ENCODE results near the gene SHOC2. TPM values are rescaled to one million over a fixed set of nuclear protein-coding genes. Genes with fewer than 3 reads are reported as not detected.
A peak's percentile ranks its signal among the peaks of the same experiment; 100 is the strongest.

Gene SHOC2
- total RNA-seq, 1 experiment from 2014 or later = 23.7 TPM

GRCh38 chr10:110947061-110947595 is 27.7 kb downstream of the SHOC2 start:
- Mint-ChIP-seq H3K36me3 (ENCODE audit: insufficient read depth in 1 of 3, low read depth in 3 of 3) (peaks cover 2 to 5% (median 5%) of the 10 kb centered on the region in 3 experiments; a peak in 4 of 7 replicates), H3K27me3 (ENCODE audit: low read depth) (no peaks in the 10 kb centered on the region), H3K9me3 (no peaks in the 10 kb centered on the region; a peak in 1 of 5 replicates), H3K27ac (peak overlapping the region in 1 of 3 experiments; percentile 78; a peak in 2 of 7 replicates), H3K4me3 (no peak overlapping the region), H3K4me1 (peaks cover 21 to 29% of the 10 kb centered on the region in 2 experiments)
- Histone ChIP-seq H4K91ac (ENCODE audit: insufficient read length, low read depth, low read length) (no peak overlapping the region), H3K79me1 (ENCODE audit: insufficient read depth, low read depth, low read length, poor library complexity, severe bottlenecking) (no peaks in the 10 kb centered on the region), H3K9me3 (ENCODE audit: control insufficient read depth, low read depth, low read length) (no peaks in the 10 kb centered on the region), H3K4ac (ENCODE audit: low read depth, low read length) (no peak overlapping the region), H3K18ac (ENCODE audit: insufficient read length, low read depth, low read length) (no peak overlapping the region), H4K5ac (ENCODE audit: insufficient read length, low read depth, low read length) (no peak overlapping the region), H2BK120ac (ENCODE audit: low read depth, low read length, poor library complexity, severe bottlenecking) (no peak overlapping the region), H3K9ac (ENCODE audit: extremely low read depth, insufficient read length, low read length) (no peak overlapping the region), H2BK20ac (ENCODE audit: low read depth, low read length, poor library complexity, severe bottlenecking) (no peak overlapping the region), H2BK12ac (ENCODE audit: insufficient read length, low read depth, low read length) (no peak overlapping the region), H3K14ac (ENCODE audit: insufficient read depth, low read length) (no peak overlapping the region), H4K8ac (replicated peaks; ENCODE audit: insufficient read length, low read depth, low read length) (no peak overlapping the region), H3K23me2 (ENCODE audit: insufficient read length, low read depth, low read length, poor library complexity, severe bottlenecking) (no peaks in the 10 kb centered on the region), H2AFZ (ENCODE audit: low read length) (no peak overlapping the region), H2AK5ac (ENCODE audit: insufficient read length, low read length) (no peak overlapping the region), H3K79me2 (ENCODE audit: insufficient read depth, low read length) (no peaks in the 10 kb centered on the region; the same call in 1 of the 2 replicates), H4K20me1 (ENCODE audit: control insufficient read depth, insufficient read depth, insufficient read length) (no peaks in the 10 kb centered on the region), H3K23ac (ENCODE audit: insufficient read length, low read depth, low read length) (no peak overlapping the region), H3K27me3 (ENCODE audit: insufficient read depth, low read length) (no peaks in the 10 kb centered on the region), H3K4me2 (ENCODE audit: insufficient read depth, insufficient read length, low read length) (no peak overlapping the region), H3K27ac (ENCODE audit: insufficient read length, low read depth, low read length) (no peak overlapping the region), H3K56ac (ENCODE audit: insufficient read length, low read depth, low read length) (no peak overlapping the region), H2BK5ac (ENCODE audit: insufficient read length, low read length) (no peak overlapping the region), H2BK15ac (ENCODE audit: low read depth, low read length) (no peak overlapping the region), H3T11ph (ENCODE audit: low read length) (no peak overlapping the region), H3K4me1 (ENCODE audit: insufficient read depth, low read length) (peaks cover 5% of the 10 kb centered on the region)
- no peak for DNase-seq
- TF ChIP-seq CTCF (conservative IDR thresholded peaks at IDR 0.05) = no peak
- no CpG with 5 or more reads among the region's 4 CpGs for WGBS (ENCODE audit: extremely low coverage, insufficient read length, low lambda C conversion rate)
